GM03348 (cell line): ENCODE data around the gene FBLN2.
A peak's percentile ranks its signal among the peaks of the same experiment; 100 is the strongest.

Experiments used
- DNase-seq: peaks from one replicate; pipeline ENCODE4 v3.0.0; 2012; ENCODE audit warnings: low spot score

FBLN2 gene

GRCh38 chr3:13648060-13649001 lies 99.4 kb downstream of the FBLN2 start:
- peak; percentile 95 for DNase-seq

GRCh38 chr3:13650210-13651056 lies 101.5 kb downstream of the FBLN2 start:
- peak; percentile 95 for DNase-seq

- no peak for DNase-seq
Measured at GRCh38 chr3:13651057-13651400, 102.1 kb downstream of the FBLN2 start.

- no peak for DNase-seq
Measured at GRCh38 chr3:13651775-13652428, 103.0 kb downstream of the FBLN2 start.

GRCh38 chr3:13652728-13653127 lies 103.8 kb downstream of the FBLN2 start:
- DNase-seq = no peak

GRCh38 chr3:13653631-13654279 lies 104.8 kb downstream of the FBLN2 start:
- DNase-seq = no peak

- DNase-seq = no peak
Measured at GRCh38 chr3:13654330-13655060, 105.6 kb downstream of the FBLN2 start.

- peak; percentile 90 for DNase-seq
Measured at GRCh38 chr3:13655061-13655913, 106.4 kb downstream of the FBLN2 start.

GRCh38 chr3:13656584-13657301 lies 107.8 kb downstream of the FBLN2 start:
- no peak for DNase-seq

GRCh38 chr3:13657660-13658435 lies 108.9 kb downstream of the FBLN2 start:
- DNase-seq = peak; percentile 93

GRCh38 chr3:13658681-13659080 lies 109.8 kb downstream of the FBLN2 start:
- DNase-seq = no peak

GRCh38 chr3:13659221-13659969 lies 110.5 kb downstream of the FBLN2 start:
- DNase-seq = no peak

GRCh38 chr3:13660042-13660874 lies 111.3 kb downstream of the FBLN2 start:
- no peak for DNase-seq

GRCh38 chr3:13661121-13661520 lies 112.2 kb downstream of the FBLN2 start:
- no peak for DNase-seq

GRCh38 chr3:13662238-13662847 lies 113.4 kb downstream of the FBLN2 start:
- no peak for DNase-seq

GRCh38 chr3:13663781-13664535 lies 115.0 kb downstream of the FBLN2 start:
- DNase-seq = no peak
